Measurements from ENCODE around the gene DUSP7.

The DUSP7 gene

GRCh38 chr3:52086976-52087663, 30.7 kb upstream of the DUSP7 start:
- in situ Hi-C loops (cut with MboI; ENCODE audit: low sequenced_read_pairs) = no loop called here

DNA sequence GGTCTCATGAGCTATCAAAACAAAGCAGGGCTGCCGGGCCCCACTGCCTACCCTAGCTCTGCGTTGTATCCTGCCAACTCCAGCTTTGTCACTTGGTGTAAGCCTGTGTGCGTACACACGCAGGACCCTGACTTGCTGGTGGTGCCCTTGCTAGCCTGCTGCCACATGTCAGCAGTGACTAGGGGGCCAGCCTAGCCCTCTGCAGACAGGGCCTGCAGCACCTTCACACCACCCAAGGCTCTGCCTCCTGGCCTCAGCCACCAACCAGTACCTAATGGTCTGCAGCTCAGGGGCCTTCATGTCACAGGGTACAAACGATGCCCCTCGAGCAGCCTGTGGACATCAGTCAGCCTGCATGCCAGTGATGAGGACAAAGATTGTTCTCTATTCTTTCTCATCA, 30.1 kb upstream of the DUSP7 start:
- in situ Hi-C loops (cut with MboI; ENCODE audit: low sequenced_read_pairs) = no loop called here

DNA sequence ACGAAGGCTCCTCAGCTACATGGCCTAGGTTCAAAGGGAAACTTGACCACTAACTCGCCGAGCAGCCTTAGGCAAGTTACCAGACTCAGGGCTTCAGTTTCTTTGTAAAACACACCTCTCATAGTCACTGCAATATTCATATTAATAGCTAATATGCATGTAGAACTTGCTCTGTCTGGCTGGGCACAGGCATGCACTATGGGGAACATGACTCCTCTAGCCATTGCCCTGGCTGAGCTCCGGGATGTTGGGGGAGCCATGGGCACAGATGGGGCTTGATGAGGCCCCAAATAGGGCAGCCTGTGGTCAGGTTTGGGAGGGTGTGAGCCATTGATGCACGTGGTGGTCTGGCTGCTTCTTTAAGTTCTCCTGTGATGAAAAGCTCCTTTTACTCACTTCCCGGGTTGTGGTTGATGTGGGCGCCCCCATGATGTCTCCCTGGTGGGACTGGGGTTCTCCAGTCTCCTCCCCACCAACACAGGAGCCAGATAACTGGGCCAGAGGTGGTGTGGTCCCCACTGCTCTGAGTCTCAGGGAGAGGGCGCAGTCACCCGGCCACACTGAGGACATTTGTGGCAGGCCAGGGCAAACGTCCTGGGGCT, 29.4 kb upstream of the DUSP7 start:
- in situ Hi-C loops (cut with MboI; ENCODE audit: low sequenced_read_pairs) = no loop called here

- in situ Hi-C loops (cut with MboI; ENCODE audit: low sequenced_read_pairs) = no loop called here
Measured at GRCh38 chr3:52084954-52085680, 28.7 kb upstream of the DUSP7 start.

DNA sequence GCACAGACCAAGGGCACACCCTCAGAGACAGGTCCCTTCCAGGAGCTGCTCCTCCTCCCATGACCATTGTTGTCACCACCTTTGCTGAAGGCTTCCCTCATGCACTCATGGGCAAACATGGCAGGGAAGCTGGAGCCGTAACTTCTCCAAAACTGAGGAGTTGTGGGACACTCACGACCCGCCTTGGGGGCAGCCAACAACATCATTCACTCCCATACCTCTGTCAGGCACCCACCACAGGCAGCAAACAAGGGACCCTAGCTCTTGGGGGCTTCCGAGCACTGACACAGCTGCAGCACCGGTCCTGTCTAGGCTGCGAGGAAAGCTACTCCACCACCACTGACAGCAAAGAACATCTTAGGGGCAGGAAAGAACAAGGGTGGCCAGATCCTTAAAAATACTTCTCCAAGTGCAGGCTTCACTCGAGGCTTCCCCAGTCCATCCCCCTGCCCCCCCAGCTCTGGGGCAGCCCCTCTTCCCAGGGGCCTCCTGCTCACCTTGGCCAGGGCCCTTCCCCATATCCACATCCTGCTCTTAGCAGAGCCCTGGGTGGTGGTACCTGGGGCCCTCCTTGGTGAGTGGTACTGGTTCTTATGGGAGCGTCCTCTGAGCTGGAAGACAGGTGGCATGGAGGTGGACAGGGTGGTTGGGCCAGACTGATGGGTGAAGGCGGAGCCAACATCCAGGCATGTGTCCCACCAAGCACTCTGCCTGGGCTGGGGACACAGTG, 28.0 kb upstream of the DUSP7 start:
- in situ Hi-C loops (cut with MboI; ENCODE audit: low sequenced_read_pairs) = no loop called here

- in situ Hi-C loops (cut with MboI; ENCODE audit: low sequenced_read_pairs) = no loop called here
Measured at GRCh38 chr3:52083556-52084087, 27.3 kb upstream of the DUSP7 start.

GRCh38 chr3:52082951-52083350, 26.6 kb upstream of the DUSP7 start:
- in situ Hi-C loops (cut with MboI; ENCODE audit: low sequenced_read_pairs) = no loop called here

- in situ Hi-C loops (cut with MboI; ENCODE audit: low sequenced_read_pairs) = no loop called here
Measured at GRCh38 chr3:52080830-52081719, 24.7 kb upstream of the DUSP7 start.

GRCh38 chr3:52079958-52080357, 23.6 kb upstream of the DUSP7 start:
- in situ Hi-C loops (cut with MboI; ENCODE audit: low sequenced_read_pairs) = no loop called here

DNA sequence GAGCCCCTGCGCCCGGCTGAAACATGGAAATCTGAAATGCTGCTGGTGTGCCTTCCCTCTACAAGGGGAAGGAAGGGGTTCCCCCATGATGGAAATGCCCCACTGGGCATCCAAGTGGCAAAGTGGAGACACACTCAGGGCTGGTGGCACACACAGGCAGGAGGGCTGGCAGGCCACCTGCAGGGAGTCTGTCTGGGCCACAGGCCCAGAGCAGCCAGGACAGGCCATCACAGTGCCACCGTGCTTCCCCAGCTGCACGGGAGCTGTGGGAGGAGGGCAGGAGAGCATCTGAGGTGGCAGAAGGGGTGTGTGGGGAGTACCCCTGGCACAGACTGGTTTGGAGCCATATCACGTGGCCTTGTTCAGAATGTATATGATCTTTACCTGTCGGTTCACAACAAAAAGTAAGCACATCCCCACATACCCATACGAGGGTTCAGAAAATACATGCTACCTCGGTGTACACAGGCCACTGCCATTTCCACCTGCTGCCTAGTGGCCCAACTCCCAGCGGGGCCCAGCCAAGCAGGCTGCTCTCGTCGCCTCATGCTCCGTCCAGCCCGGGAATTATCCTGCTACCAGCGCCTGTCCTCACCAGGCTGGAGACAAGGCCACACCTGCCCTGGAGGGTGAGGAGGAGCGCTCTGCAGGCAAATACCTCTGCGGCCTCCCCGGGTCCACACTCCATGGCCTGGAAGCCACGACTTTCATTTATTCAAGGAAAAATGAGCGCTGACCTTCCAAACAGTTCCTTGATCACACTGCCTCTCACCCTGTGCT, 22.6 kb upstream of the DUSP7 start:
- in situ Hi-C loops (cut with MboI; ENCODE audit: low sequenced_read_pairs) = no loop called here

DNA sequence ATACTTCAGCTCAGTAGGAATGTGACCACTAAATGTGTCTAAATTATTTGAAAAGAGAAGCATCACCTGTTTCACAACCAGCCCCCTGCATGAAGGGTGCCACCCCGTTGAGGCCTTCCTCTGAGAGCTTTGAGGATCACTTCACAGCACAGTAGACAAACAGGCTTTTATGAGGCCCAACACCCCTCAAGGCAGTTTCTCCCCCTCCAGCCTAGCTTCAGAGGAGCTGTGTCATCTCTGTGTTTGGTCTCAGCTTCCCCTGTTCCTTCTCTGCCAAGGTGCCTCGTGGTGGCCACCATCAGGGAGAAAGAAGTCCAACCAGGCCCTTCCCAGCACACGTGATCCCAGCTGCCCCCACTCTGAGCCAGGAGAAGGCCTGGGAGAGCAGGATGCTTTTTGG, 21.6 kb upstream of the DUSP7 start:
- in situ Hi-C loops (cut with MboI; ENCODE audit: low sequenced_read_pairs) = no loop called here

DNA sequence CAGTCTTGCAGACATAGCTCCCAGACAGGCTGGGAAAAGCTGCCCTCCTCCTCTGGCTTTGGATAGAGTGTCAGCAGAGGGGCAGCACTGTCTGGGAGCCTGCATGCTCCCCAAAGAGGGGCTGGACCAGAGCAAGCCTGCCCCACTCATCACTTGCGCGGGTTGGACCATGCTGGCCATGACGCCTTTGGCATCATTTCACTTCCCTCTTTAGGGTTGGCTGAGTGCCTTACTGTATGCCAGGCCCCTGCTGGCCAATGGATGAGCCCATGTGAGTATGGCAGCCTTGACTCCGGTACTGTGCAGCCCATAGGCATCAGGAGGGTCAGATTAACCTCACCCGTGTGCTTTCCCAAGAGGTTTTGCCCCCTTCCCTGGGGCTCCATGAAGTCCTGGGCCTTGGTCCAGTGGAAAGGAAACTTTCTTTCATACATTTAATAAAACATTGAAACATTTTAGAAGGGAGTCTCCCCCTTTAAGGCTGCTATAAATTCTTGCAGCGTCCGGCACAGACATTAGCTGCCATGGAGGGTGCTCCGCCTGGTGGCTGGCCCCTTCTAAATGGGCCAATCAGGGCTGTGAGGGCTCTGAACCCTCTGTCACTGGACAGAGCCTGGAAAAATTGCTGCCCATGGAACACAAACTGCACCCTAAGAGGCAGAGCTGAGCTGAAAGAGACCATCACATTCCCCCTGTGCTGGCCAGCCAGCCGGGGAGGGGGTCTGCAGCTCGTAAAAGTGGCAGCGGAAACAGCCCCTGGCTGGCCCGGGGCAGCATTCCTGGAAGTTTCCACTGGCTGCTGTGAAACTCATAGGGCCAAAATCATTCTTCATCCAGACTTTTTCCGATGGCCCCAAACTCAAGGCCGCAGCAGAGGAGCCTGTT, 20.8 kb upstream of the DUSP7 start:
- in situ Hi-C loops (cut with MboI; ENCODE audit: low sequenced_read_pairs) = no loop called here

GRCh38 chr3:52073490-52073889, 17.1 kb upstream of the DUSP7 start:
- in situ Hi-C loops (cut with MboI; ENCODE audit: low sequenced_read_pairs) = no loop called here

DNA sequence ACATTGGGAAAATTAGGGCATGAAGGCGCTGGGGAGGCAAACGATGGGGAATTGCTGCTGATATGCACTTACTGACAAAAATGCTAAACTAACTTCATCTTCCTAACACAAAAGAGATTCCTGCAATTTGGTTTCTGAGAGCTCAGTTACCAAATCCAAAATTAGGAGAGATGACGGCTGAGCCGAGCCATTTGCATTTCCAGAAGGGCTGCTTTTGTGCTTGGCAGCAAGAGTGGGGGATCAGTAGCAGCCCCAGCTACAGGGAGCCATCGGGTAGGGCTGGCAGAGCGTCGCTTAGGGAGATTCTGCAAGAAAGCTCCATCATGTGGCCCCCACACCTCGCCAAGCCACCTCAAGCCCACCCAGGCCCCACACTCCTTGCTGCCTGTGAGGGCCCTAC, 16.1 kb upstream of the DUSP7 start:
- in situ Hi-C loops (cut with MboI; ENCODE audit: low sequenced_read_pairs) = no loop called here

GRCh38 chr3:52072020-52072419, 15.6 kb upstream of the DUSP7 start:
- in situ Hi-C loops (cut with MboI; ENCODE audit: low sequenced_read_pairs) = no loop called here

DNA sequence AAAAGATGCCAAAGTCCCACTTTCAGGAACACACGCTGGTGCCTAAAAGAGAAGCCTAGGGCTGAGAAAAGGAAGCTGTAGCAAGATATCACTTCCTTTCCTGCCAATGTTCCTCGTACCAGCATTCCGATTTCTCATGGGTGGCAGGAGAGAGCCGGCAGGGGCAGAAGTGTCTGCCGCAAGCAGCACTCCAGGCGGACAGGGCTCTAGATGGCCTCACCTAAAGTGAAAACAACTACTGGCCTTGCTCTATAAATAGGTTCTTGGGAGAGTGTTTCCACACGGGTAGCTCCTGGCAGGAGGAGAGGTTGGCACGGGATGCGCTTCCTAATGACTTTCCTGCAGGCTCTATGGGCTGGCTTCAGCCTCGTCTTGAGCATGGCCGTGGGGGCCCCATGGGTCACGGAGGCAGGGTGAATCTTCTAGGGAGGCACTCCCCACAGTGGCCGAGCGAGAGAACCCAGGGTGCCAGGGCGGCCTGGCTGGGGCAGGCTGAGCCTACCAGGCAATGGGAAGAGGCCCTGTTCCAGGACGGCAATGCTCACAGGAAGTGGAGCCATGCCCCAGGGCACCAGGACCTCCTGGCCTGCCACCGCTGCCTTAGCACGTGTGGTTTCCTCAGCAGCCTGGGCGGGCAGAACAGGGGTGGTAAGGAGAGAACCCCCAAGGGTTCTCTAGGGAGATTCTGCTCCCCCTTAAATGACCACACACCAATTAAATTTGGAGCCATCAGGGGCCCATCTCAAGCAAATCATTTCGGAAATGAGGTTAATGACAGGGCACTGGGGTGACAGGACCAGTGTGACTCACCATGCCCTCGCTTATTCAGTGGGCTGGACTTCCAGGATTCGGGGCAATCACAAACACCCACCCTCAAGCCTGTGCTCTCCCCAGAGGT, 14.6 kb upstream of the DUSP7 start:
- in situ Hi-C loops (cut with MboI; ENCODE audit: low sequenced_read_pairs) = no loop called here

- in situ Hi-C loops (cut with MboI; ENCODE audit: low sequenced_read_pairs) = no loop called here
Measured at GRCh38 chr3:52069855-52070254, 13.5 kb upstream of the DUSP7 start.

- in situ Hi-C loops (cut with MboI; ENCODE audit: low sequenced_read_pairs) = no loop called here
Measured at GRCh38 chr3:52069135-52069534, 12.8 kb upstream of the DUSP7 start.
